NCI-H524 treated with DMSO at 0.1 percent for 48 hours (cell line): ENCODE data around the gene TMEM220.

ENCODE experiments used
- DNase-seq: peaks from one replicate; lab custom pipeline; 2025; lab: John Stamatoyannopoulos, UW

The TMEM220 gene

GRCh38 chr17:10664571-10664970 is 65.3 kb downstream of the TMEM220 start:
- no peak for DNase-seq
